Measurements from ENCODE around the gene POU6F2. TPM values are rescaled to one million over a fixed set of nuclear protein-coding genes. Genes with fewer than 3 reads are reported as not detected.

The POU6F2 gene
- total and polyA plus RNA-seq, 4 donors, result 0.38 to 1.9 (median 1.5) TPM; not detected in 1

- WGBS, 2 donors, result 62 to 63% methylated on average over 3 of the region's 3 CpGs
- no peak for DNase-seq
- H3K9me3 ChIP-seq (ENCODE audit: control insufficient read depth, low read length), result no peaks in the 10 kb centered on the region
- no peaks in the 10 kb centered on the region for H3K27me3 ChIP-seq (ENCODE audit: control insufficient read depth in 1 of 2, insufficient read depth in 2 of 2, low read length in 1 of 2)
- intact Hi-C loops (cut with DNase I), result no loop called here
- no peak overlapping the region for H3K4me3 ChIP-seq (ENCODE audit: low read length in 2 of 2)
- no peak overlapping the region for H3K27ac ChIP-seq (ENCODE audit: low read depth in 1 of 2, low read length in 2 of 2)
- H3K4me1 ChIP-seq (ENCODE audit: control insufficient read depth in 1 of 2, insufficient read depth in 2 of 2, low read length in 2 of 2), result no peaks in the 10 kb centered on the region
- no peaks in the 10 kb centered on the region for H3K36me3 ChIP-seq (ENCODE audit: control insufficient read depth in 1 of 2, insufficient read depth in 2 of 2, low read length in 1 of 2)
- ATAC-seq (ENCODE audit: low FRiP score), result no peak
Measured at GRCh38 chr7:39501358-39501757, 523.6 kb downstream of the POU6F2 start.

GRCh38 chr7:39504963-39505362 lies 527.3 kb downstream of the POU6F2 start:
- DNase-seq (peak in 1 of 2 donors; percentile 42), ATAC-seq (ENCODE audit: low FRiP score) (no peak)
- H3K27me3 ChIP-seq (ENCODE audit: control insufficient read depth in 1 of 2, insufficient read depth in 2 of 2, low read length in 1 of 2), result no peaks in the 10 kb centered on the region
- no peaks in the 10 kb centered on the region for H3K9me3 ChIP-seq (ENCODE audit: control insufficient read depth, low read length)
- 56 to 70% methylated on average over 3 of the region's 3 CpGs for WGBS, 2 donors
- no peak overlapping the region for H3K27ac ChIP-seq (ENCODE audit: low read depth in 1 of 2, low read length in 2 of 2)
- H3K4me1 ChIP-seq (ENCODE audit: control insufficient read depth in 1 of 2, insufficient read depth in 2 of 2, low read length in 2 of 2), result no peaks in the 10 kb centered on the region
- H3K36me3 ChIP-seq (ENCODE audit: control insufficient read depth in 1 of 2, insufficient read depth in 2 of 2, low read length in 1 of 2), result no peaks in the 10 kb centered on the region
- no peak overlapping the region for H3K4me3 ChIP-seq (ENCODE audit: low read length in 2 of 2)
- intact Hi-C loops (cut with DNase I), result no loop called here

- Histone ChIP-seq H3K27ac (ENCODE audit: low read depth in 1 of 2, low read length in 2 of 2) (no peak overlapping the region), H3K4me1 (ENCODE audit: control insufficient read depth in 1 of 2, insufficient read depth in 2 of 2, low read length in 2 of 2) (no peaks in the 10 kb centered on the region), H3K9me3 (ENCODE audit: control insufficient read depth, low read length) (no peaks in the 10 kb centered on the region), H3K36me3 (ENCODE audit: control insufficient read depth in 1 of 2, insufficient read depth in 2 of 2, low read length in 1 of 2) (no peaks in the 10 kb centered on the region), H3K4me3 (ENCODE audit: low read length in 2 of 2) (no peak overlapping the region), H3K27me3 (ENCODE audit: control insufficient read depth in 1 of 2, insufficient read depth in 2 of 2, low read length in 1 of 2) (no peaks in the 10 kb centered on the region)
- no peak for ATAC-seq (ENCODE audit: low FRiP score)
- intact Hi-C loops (cut with DNase I), result no loop called here
- no peak for DNase-seq
- WGBS, 2 donors, result 83 to 86% methylated on average over 8 of the region's 8 CpGs
Measured at GRCh38 chr7:39507866-39508551, 530.3 kb downstream of the POU6F2 start.

- no peak overlapping the region for H3K27ac ChIP-seq (ENCODE audit: low read depth in 1 of 2, low read length in 2 of 2)
- H3K36me3 ChIP-seq (ENCODE audit: control insufficient read depth in 1 of 2, insufficient read depth in 2 of 2, low read length in 1 of 2), result no peaks in the 10 kb centered on the region
- WGBS, 2 donors, result 88 to 89% methylated on average over 4 of the region's 4 CpGs
- intact Hi-C loops (cut with DNase I), result no loop called here
- H3K4me1 ChIP-seq (ENCODE audit: control insufficient read depth in 1 of 2, insufficient read depth in 2 of 2, low read length in 2 of 2), result no peaks in the 10 kb centered on the region
- H3K4me3 ChIP-seq (ENCODE audit: low read length in 2 of 2), result no peak overlapping the region
- H3K9me3 ChIP-seq (ENCODE audit: control insufficient read depth, low read length), result no peaks in the 10 kb centered on the region
- DNase-seq (no peak), ATAC-seq (ENCODE audit: low FRiP score) (no peak)
- no peaks in the 10 kb centered on the region for H3K27me3 ChIP-seq (ENCODE audit: control insufficient read depth in 1 of 2, insufficient read depth in 2 of 2, low read length in 1 of 2)
Measured at GRCh38 chr7:39509436-39509835, 531.7 kb downstream of the POU6F2 start.

- H3K36me3 ChIP-seq (ENCODE audit: control insufficient read depth in 1 of 2, insufficient read depth in 2 of 2, low read length in 1 of 2), result no peaks in the 10 kb centered on the region
- intact Hi-C loops (cut with DNase I), result no loop called here
- WGBS, 2 donors, result 87 to 94% methylated on average over 2 of the region's 2 CpGs
- DNase-seq (no peak), ATAC-seq (ENCODE audit: low FRiP score) (no peak)
- no peaks in the 10 kb centered on the region for H3K9me3 ChIP-seq (ENCODE audit: control insufficient read depth, low read length)
- no peak overlapping the region for H3K4me3 ChIP-seq (ENCODE audit: low read length in 2 of 2)
- H3K4me1 ChIP-seq (ENCODE audit: control insufficient read depth in 1 of 2, insufficient read depth in 2 of 2, low read length in 2 of 2), result no peaks in the 10 kb centered on the region
- no peaks in the 10 kb centered on the region for H3K27me3 ChIP-seq (ENCODE audit: control insufficient read depth in 1 of 2, insufficient read depth in 2 of 2, low read length in 1 of 2)
- no peak overlapping the region for H3K27ac ChIP-seq (ENCODE audit: low read depth in 1 of 2, low read length in 2 of 2)
Measured at GRCh38 chr7:39509912-39510311, 532.2 kb downstream of the POU6F2 start.

- ATAC-seq (ENCODE audit: low FRiP score), result no peak
- Histone ChIP-seq H3K36me3 (ENCODE audit: control insufficient read depth in 1 of 2, insufficient read depth in 2 of 2, low read length in 1 of 2) (no peaks in the 10 kb centered on the region), H3K27me3 (ENCODE audit: control insufficient read depth in 1 of 2, insufficient read depth in 2 of 2, low read length in 1 of 2) (no peaks in the 10 kb centered on the region), H3K4me3 (ENCODE audit: low read length in 2 of 2) (no peak overlapping the region), H3K4me1 (ENCODE audit: control insufficient read depth in 1 of 2, insufficient read depth in 2 of 2, low read length in 2 of 2) (no peaks in the 10 kb centered on the region), H3K9me3 (ENCODE audit: control insufficient read depth, low read length) (no peaks in the 10 kb centered on the region), H3K27ac (ENCODE audit: low read depth in 1 of 2, low read length in 2 of 2) (no peak overlapping the region)
- intact Hi-C loops (cut with DNase I), result no loop called here
- WGBS, 2 donors, result 85 to 92% methylated on average over 3 of the region's 3 CpGs
- DNase-seq, result no peak
Measured at GRCh38 chr7:39510864-39511354, 533.2 kb downstream of the POU6F2 start.

GRCh38 chr7:39515534-39516228 lies 538.0 kb downstream of the POU6F2 start:
- ATAC-seq (ENCODE audit: low FRiP score), result no peak
- no peak overlapping the region for H3K27ac ChIP-seq (ENCODE audit: low read depth in 1 of 2, low read length in 2 of 2)
- H3K4me1 ChIP-seq (ENCODE audit: control insufficient read depth in 1 of 2, insufficient read depth in 2 of 2, low read length in 2 of 2), result no peaks in the 10 kb centered on the region
- no peaks in the 10 kb centered on the region for H3K36me3 ChIP-seq (ENCODE audit: control insufficient read depth in 1 of 2, insufficient read depth in 2 of 2, low read length in 1 of 2)
- H3K9me3 ChIP-seq (ENCODE audit: control insufficient read depth, low read length), result no peaks in the 10 kb centered on the region
- no peak for DNase-seq
- WGBS, 2 donors, result 86 to 88% methylated on average over 8 of the region's 8 CpGs
- intact Hi-C loops (cut with DNase I), result loop anchor here (5.0 kb wide), 2 partner anchors 583 to 718 kb away; no protein-coding TSS in a partner anchor
- no peak overlapping the region for H3K4me3 ChIP-seq (ENCODE audit: low read length in 2 of 2)
- H3K27me3 ChIP-seq (ENCODE audit: control insufficient read depth in 1 of 2, insufficient read depth in 2 of 2, low read length in 1 of 2), result no peaks in the 10 kb centered on the region

- DNase-seq (no peak), ATAC-seq (ENCODE audit: low FRiP score) (no peak)
- intact Hi-C loops (cut with DNase I), result loop anchor here (5.0 kb wide), 2 partner anchors 584 to 719 kb away; no protein-coding TSS in a partner anchor
- H3K4me1 ChIP-seq (ENCODE audit: control insufficient read depth in 1 of 2, insufficient read depth in 2 of 2, low read length in 2 of 2), result no peaks in the 10 kb centered on the region
- no peaks in the 10 kb centered on the region for H3K9me3 ChIP-seq (ENCODE audit: control insufficient read depth, low read length)
- 74 to 80% methylated on average over 7 of the region's 7 CpGs for WGBS, 2 donors
- H3K4me3 ChIP-seq (ENCODE audit: low read length in 2 of 2), result no peak overlapping the region
- no peaks in the 10 kb centered on the region for H3K27me3 ChIP-seq (ENCODE audit: control insufficient read depth in 1 of 2, insufficient read depth in 2 of 2, low read length in 1 of 2)
- no peaks in the 10 kb centered on the region for H3K36me3 ChIP-seq (ENCODE audit: control insufficient read depth in 1 of 2, insufficient read depth in 2 of 2, low read length in 1 of 2)
- no peak overlapping the region for H3K27ac ChIP-seq (ENCODE audit: low read depth in 1 of 2, low read length in 2 of 2)
Measured at GRCh38 chr7:39516498-39516897, 538.8 kb downstream of the POU6F2 start.

- intact Hi-C loops (cut with DNase I), result loop anchor here (5.0 kb wide), 2 partner anchors 585 to 720 kb away; no protein-coding TSS in a partner anchor
- no peak overlapping the region for H3K27ac ChIP-seq (ENCODE audit: low read depth in 1 of 2, low read length in 2 of 2)
- no peaks in the 10 kb centered on the region for H3K4me1 ChIP-seq (ENCODE audit: control insufficient read depth in 1 of 2, insufficient read depth in 2 of 2, low read length in 2 of 2)
- H3K27me3 ChIP-seq (ENCODE audit: control insufficient read depth in 1 of 2, insufficient read depth in 2 of 2, low read length in 1 of 2), result no peaks in the 10 kb centered on the region
- 51 to 52% methylated on average over 3 of the region's 3 CpGs for WGBS, 2 donors
- no peak overlapping the region for H3K4me3 ChIP-seq (ENCODE audit: low read length in 2 of 2)
- DNase-seq (no peak), ATAC-seq (ENCODE audit: low FRiP score) (no peak)
- H3K36me3 ChIP-seq (ENCODE audit: control insufficient read depth in 1 of 2, insufficient read depth in 2 of 2, low read length in 1 of 2), result no peaks in the 10 kb centered on the region
- no peaks in the 10 kb centered on the region for H3K9me3 ChIP-seq (ENCODE audit: control insufficient read depth, low read length)
Measured at GRCh38 chr7:39517240-39517639, 539.5 kb downstream of the POU6F2 start.

All from aorta (tissue), 5 donors.